Measurements from ENCODE around the gene SGSM2.

Gene SGSM2

DNA sequence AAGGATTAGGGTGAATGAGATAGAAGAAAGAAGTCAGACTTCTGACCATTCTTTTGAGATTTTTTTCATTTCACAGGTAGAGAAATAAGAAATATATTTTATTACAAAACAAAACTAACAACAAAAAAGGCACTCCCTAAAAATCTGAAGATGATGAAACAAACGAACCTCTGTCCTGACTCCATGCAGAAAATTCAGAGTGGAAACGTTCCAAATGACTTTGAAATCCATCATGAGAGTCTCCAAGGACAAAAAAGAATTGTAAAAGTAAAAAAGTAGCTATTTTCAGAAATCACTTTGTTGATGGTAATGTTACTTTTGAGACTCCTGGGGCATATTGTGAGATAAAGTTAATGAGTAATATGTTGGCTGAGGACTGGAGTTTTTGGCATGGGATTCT lies 89.9 kb downstream of the SGSM2 start:
- TF ChIP-seq, protein P1, sequence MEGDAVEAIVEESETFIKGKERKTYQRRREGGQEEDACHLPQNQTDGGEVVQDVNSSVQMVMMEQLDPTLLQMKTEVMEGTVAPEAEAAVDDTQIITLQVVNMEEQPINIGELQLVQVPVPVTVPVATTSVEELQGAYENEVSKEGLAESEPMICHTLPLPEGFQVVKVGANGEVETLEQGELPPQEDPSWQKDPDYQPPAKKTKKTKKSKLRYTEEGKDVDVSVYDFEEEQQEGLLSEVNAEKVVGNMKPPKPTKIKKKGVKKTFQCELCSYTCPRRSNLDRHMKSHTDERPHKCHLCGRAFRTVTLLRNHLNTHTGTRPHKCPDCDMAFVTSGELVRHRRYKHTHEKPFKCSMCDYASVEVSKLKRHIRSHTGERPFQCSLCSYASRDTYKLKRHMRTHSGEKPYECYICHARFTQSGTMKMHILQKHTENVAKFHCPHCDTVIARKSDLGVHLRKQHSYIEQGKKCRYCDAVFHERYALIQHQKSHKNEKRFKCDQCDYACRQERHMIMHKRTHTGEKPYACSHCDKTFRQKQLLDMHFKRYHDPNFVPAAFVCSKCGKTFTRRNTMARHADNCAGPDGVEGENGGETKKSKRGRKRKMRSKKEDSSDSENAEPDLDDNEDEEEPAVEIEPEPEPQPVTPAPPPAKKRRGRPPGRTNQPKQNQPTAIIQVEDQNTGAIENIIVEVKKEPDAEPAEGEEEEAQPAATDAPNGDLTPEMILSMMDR (IDR thresholded peaks at IDR 0.05; ENCODE audit: low read depth, low read length, missing control alignments), result no peak
- in situ Hi-C loops (cut with HindIII; ENCODE audit: low sequenced_read_pairs), result no loop called here
- no peak for DNase-seq (ENCODE audit: low read depth)
- H3K4me3 ChIP-seq (ENCODE audit: low read depth, low read length), result no peak overlapping the region

DNA sequence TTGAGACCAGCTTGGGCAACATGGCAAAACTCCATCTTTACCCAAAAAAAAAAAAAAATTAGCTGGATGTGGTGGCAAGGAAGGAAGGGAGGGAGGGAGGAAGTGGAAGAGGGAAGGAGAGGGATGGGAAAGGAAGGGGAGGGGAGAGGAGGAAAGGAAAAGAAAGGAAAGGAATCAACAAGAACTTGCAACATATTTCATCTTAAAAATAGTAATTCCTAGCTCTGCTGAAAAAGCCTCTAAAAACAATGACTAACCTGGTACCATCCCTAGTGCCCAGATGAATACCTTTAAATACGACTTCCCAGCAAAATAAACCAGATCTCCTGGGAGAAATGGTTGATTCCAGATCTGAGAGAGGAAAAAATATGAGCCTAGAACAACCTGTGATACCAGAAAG lies 90.6 kb downstream of the SGSM2 start:
- DNase-seq (ENCODE audit: low read depth), result no peak
- in situ Hi-C loops (cut with HindIII; ENCODE audit: low sequenced_read_pairs), result no loop called here
- TF ChIP-seq, protein P1 (IDR thresholded peaks at IDR 0.05; ENCODE audit: low read depth, low read length, missing control alignments), result no peak
- no peak overlapping the region for H3K4me3 ChIP-seq (ENCODE audit: low read depth, low read length)
